Activated CD8-positive, alpha-beta memory T cell treated with anti-CD3 and anti-CD28 coated beads, Interleukin-2, amount 50 U/mL, for 1 hour (primary cell): ENCODE data around the gene DUS1L.

Experiments used
- DNase-seq: peaks from one replicate; pipeline ENCODE4 v3.0.0-alpha.2; 2020; ENCODE audit errors: extremely low read depth

The DUS1L gene

GRCh38 chr17:82076018-82076784 lies 10.6 kb upstream of the DUS1L start:
- DNase-seq = no peak

- DNase-seq = no peak
These were observed 7.8 kb upstream of the DUS1L start for GRCh38 chr17:82073446-82073845.

DNA sequence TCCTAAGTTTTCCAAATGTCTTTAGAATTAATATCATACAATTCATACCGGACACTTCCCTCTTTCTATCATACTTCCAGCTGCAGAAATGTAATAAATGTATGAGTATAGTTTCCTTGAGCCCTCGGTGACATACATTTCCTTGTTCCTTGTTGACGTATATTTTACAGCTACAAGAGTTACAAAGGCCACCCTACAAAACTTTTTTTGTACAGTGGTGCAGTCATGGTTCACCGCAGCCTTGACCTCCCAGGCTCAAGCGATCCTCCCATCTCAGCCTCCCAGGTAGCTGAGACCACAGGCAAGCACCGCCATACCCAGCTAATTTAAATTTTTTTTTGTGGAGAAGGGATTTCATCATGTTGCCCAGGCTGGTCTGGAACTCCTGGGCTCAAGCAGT lies 7.2 kb upstream of the DUS1L start:
- DNase-seq = no peak

- no peak for DNase-seq
These were observed 5.0 kb upstream of the DUS1L start for GRCh38 chr17:82070611-82071010.

DNA sequence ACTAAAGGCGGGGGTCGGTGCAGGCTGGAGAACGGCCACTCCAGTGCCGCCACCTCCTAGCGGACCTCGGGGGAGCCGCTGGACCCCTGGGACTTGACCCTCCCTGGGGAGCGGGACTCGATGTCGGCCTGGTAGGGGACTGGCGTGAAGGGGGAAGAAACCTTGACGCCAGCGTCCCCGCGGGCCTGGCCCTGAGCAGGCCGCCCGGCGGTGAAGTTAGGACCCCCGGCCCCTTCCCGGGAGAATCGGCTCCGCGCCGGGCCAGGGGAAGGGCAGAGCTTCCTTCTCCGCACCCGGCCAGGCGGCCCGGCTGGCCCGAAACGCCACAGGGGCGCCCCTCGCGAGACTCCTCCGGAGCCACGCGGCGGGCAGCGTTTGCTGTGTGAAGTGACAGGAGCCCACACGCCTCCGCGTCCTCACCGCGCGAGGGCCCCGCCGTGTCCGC lies 389 bp downstream of the DUS1L start:
- no peak for DNase-seq

GRCh38 chr17:82064433-82065192 lies 991 bp downstream of the DUS1L start:
- DNase-seq = no peak

DNA sequence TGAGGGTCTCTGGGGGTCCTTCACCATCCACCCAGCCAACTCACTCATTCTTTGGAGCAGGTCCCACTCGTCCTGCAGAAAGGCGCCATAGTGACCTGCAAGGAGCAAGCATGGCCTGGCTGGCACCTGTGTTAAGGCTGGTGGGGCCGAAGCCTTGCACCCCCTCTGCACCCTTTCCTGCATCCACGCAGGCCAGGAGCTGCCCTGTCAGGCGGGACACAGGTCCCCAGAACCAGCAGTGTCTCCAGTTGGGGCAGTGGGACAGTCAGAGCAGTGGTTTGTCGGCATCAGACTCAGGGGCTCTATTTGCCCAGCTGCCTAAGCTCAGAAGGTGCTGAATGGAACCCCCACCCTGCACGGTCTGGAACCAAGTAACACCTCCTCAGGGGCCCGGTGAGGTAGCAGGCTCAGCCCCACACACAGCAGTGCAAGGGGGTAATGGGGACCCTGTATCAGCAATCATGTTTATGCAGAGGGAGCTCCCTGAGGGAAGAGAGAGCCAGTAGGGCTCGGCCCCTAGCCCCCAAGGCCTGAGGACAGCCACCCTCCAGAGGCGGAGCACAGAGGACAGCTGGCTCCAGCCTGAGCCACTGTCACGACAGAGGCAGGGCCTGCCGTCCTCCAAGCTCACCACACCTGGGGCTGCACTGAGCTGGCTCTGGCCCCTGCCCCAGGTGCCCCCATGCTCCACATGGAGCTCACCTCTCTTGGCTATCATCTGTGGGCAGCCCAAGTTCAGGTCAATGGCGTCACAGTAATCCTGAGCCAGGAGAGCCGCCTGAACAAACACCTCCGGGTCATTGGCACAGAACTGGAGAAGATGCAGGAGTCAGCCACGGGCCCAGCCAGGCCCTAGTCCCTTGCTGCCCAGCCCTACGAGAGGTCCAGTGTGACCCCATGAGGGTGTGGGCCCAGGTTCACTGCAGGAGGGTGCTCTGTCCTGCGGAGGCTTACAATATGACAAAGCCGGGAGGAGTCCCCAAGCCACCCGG lies 1.9 kb downstream of the DUS1L start:
- no peak for DNase-seq

DNA sequence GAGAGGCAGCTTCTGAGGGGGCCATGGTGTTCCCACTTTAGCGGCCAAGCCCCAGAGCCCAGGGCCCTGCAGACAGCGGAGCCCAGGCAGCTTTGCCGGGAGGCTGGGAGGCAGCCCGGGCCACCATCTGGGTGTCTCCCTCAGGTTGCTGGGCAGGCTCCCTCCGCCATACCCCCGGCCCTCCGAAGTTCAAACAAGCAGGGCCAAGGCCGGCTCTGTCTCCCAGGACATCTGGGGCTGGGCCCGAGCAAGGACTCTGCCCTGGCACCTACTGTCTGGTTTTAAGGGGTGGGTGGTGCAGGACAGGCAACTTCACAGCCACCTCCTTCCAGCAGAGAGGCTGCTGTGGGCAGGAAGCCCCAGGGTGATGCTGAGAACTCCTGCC lies 2.6 kb downstream of the DUS1L start:
- no peak for DNase-seq

DNA sequence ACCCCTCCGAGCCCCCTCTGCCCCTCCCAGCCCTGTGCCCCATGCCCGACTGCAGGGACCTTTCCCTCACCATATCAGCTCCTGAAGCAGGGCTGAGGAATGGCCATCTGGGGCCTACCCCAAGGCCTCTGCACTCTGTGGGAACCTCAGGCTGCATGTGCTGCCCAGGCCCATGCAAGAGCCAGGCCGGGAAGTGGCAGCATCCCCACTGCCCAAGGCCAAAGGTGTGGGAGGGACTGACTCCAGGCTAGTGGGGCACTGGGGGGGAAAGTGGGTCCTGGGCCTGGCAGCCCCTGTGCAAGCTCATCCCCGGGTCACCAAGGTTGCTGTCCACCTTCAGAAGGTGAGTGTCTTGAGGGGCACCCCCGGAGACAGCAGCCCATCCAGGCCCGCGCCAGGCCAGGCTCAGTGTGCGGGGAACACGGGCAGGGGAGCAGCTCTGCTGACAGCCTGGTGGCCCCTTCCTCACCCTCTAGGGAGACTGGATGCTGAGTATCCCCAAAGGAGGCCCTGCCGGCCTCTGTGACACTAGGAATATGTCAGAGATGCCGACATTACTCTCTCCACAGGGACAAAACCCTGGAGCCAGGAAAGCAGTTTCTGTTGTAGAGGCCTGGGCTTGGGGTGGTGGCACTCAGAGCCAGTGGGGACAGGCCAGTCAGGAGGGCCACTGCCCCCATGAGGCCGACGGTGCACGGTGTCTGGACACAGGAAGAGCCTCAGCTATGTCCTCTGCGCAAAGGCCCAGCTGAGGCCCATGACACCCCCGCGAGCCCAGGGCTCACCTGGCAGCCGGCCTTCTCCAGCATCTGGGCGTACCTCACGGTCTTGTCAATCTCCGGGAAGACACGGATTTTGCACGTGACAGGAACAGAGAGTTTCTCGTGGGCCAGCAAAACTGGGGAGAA lies 3.3 kb downstream of the DUS1L start:
- DNase-seq = no peak

GRCh38 chr17:82061047-82061925 lies 4.3 kb downstream of the DUS1L start:
- DNase-seq = no peak

- DNase-seq = no peak
These were observed 5.0 kb downstream of the DUS1L start for GRCh38 chr17:82060614-82061013.

- no peak for DNase-seq
These were observed 5.6 kb downstream of the DUS1L start for GRCh38 chr17:82060001-82060380.

DNA sequence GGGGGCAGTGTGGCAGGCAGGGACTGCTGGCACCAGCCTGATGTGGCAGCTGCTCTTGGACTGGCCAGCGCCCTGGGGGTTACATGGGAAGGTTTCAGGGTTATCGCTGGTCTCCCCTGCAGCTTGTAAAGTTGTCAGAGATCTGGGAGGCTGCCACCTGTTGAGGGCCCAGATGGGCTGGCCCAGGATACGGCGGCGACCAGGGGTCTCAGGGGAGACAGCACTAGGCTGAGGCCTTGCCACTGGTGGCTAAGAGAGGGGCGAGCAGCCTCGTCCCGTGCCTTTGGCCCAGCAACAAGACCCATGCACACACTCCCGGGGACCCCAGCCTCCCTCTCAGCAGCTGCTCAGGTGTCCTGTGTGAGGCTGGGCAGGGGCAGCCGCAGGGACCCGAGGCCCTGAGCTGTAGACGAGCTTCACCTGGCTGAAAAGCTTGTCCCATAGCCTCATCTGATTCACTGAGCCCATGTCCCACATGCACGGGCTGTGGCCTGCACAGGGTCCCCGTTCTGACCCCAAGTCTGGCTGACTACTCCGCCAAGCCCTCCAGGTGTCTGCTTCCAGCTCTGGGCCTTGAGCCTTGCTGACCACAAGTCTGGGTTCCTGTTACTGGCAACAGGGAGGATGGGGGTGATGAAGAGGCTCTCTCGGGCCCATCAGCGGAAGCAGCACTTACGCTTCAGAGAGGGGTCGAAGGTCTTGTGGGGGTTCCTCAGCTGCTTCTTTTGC lies 6.2 kb downstream of the DUS1L start:
- no peak for DNase-seq

DNA sequence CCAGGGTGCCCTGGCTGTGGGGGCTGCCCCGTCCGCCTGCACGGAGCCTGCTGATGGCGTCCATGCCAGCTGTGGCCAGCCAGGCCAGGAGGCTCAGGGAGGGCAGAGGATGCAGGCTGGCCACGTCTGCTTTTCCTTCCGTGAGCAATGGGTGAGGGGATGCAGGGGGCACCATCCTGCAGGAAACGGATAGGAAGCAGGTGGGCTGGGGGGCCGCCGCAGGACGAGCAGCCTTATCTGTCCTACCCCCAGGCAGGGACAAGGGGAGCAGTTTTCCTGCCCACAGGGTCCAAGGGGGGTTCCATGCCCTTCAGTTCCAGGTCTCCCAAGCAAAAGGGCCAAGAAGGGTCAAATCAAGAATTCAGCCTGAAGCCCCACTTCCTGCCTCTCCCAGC lies 6.8 kb downstream of the DUS1L start:
- no peak for DNase-seq

DNA sequence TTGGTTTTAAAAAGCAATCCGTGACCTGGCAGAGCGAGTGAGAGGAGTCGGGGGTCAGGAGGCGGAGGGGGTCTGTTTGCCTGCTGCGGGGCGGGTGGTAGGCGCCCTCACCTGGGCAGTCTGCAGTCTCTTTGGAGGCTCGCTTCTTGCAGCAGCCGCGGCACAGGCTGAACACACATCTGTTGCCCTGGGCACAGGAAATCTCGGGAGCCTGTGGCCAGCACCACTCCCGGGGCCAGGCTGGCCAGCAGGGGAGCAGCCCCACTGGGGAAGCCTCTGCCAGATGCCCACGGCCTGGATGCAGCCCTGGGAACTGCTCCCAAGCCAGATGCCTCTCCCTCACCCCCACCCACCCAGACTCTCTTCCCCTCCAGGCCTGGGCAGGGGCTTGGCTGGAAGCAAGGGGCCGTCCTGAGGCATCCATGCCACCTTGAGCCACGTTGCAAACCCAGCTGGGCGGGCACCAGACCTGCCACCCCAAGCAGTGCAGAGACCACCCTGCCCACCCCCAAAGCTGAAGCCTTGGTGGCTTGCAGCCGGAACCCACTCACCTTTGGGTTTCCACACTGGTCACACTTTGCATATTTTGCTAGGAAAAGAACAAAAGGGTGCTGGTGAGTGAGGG lies 7.3 kb downstream of the DUS1L start:
- no peak for DNase-seq

DNA sequence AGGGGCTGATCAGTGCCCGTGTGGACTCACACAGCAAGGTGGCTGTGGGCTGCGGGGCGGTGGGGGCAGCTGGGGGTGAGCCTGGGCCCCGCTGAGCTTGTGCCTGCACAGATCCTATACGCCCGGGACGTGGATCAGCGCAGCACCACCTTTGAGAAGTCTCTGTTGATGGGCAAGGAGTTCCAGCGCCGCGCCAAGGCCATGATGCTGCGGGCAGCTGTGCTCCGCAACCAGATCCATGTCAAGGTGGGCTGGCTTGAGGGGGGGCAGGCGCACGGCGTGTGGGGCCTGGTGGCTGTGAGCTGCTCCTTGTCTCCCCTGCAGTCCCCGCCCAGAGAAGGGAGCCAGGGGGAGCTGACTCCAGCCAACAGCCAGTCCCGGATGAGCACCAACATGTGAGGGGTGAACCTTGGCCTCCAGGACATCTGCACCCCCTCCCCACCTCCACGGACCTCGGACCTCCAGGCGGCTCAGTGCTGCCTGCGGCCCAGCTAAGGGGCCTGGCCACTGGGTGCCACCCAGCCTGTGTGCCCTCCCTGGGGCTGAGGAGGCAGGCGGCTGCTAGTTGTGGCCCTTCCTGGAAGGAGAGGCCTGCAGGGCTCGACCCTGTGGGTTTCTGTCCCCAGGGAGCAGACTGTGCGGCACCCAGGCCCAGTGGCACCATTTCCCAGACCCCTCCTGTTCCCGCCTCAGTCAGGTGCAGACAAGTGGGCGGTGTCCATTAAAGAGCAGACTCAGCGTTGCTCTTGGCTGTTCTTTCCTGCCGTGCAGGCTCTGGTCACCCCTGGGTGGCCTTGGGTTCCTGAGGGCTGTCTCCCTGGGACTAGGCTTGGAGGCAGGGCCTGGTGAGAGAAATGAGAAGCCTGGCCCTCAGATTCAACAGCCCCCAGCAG lies 8.6 kb downstream of the DUS1L start:
- no peak for DNase-seq

DNA sequence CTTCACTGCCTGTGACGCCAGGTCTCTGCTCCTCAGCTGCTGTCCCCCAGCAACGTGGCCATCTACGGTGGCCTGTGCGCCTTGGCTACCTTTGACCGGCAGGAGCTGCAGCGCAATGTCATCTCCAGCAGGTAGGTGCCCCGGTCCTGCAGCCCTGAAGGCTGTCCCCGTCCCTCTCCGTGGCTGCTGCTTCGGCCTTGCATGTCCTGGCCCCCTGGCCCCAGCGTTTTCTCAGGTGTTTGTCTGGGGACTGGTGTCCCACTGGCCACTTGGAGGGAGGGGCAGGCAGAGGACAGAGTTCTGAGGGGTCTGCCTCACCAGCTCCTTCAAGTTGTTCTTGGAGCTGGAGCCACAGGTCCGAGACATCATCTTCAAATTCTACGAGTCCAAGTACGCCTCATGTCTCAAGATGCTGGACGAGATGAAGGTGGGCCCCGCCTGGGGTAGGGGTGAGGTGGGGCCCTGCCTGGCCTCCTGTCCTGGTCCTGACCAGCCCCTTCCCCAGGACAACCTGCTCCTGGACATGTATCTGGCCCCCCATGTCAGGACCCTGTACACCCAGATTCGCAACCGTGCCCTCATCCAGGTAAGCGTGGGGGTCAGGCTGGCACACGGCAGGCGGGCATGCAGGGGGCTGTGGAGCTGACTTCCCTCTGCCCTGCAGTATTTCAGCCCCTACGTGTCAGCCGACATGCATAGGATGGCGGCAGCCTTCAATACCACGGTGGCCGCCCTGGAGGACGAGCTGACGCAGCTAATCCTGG lies 9.5 kb downstream of the DUS1L start:
- no peak for DNase-seq
